GM12878 (cell line): ENCODE results near the gene KDM5B. TPM values are rescaled to one million over a fixed set of nuclear protein-coding genes. Genes with fewer than 3 reads are reported as not detected.

Experiments
- ATAC-seq: fragments of 200-7000 bp; cut with Tn5 transposase; 3 replicates; pipeline ENCODE4 v1.9.1; 2020; ENCODE audit warnings: mild to moderate bottlenecking, moderate library complexity
- BruUV-seq: library from RNA; stranded (reverse); fragments of 400-500 nt; replicated peaks from 2 replicates; lab custom pipeline; 2021; lab: Mats Ljungman, UMichigan
- CTCF ChIA-PET: fragments of 300-600 bp; sonication (Branson Sonifier 250); formaldehyde crosslinking; extraction: SDS; loops from one replicate; lab custom pipeline; 2021; ENCODE audit warnings: inconsistent platforms; lab: Yijun Ruan, JAX
- POLR2A ChIA-PET: fragments of 350-600 bp; formaldehyde crosslinking; extraction: SDS; loops from one replicate; lab custom pipeline; 2021; ENCODE audit warnings: inconsistent platforms; lab: Charles Lee
- RAD21 ChIA-PET: fragments of 300-600 bp; sonication (Branson Sonifier 250); formaldehyde crosslinking; loops from one replicate; lab custom pipeline; 2023; ENCODE audit warnings: antibody characterized with exemption; ENCODE audit not compliant: unreplicated experiment; lab: Charles Lee
- SMC1A ChIA-PET: fragments of 300-600 bp; sonication (Branson Sonifier 250); formaldehyde crosslinking; loops from one replicate; lab custom pipeline; 2023; ENCODE audit not compliant: unreplicated experiment, uncharacterized antibody; lab: Charles Lee
- DNase-seq: peaks from one replicate; pipeline ENCODE4 v3.0.0-alpha.2; 2011; ENCODE audit warnings: low read depth, low spot score
- FAIRE-seq: peaks from 3 replicates; lab custom pipeline; 2011; peaks lifted over from hg19 to GRCh38; lab: Jason Lieb, UNC
- H2AFZ ChIP-seq: 2 replicates; pipeline ENCODE4 v1.6.0; 2011; ENCODE audit warnings: low read depth, low read length, control low read depth; ENCODE audit not compliant: control insufficient read depth
- H3K27ac ChIP-seq: 2 replicates; pipeline ENCODE4 v1.5.1; 2011; ENCODE audit warnings: control low read depth; ENCODE audit not compliant: control insufficient read depth, insufficient read depth
- H3K27me3 ChIP-seq, 2 experiments: replicated peaks in 1 of 2; 2 replicates each; pipeline versions ENCODE4 v1.6.0 to v1.6.1; 2011; ENCODE audit warnings: low read length in 1 of 2; ENCODE audit not compliant: control insufficient read depth in 2 of 2, insufficient read depth in 2 of 2
- H3K36me3 ChIP-seq, 2 experiments: 2 replicates each; pipeline ENCODE4 v1.5.1; 2011; ENCODE audit warnings: low read length in 1 of 2; ENCODE audit not compliant: control insufficient read depth in 2 of 2, insufficient read depth in 2 of 2
- H3K4me1 ChIP-seq: 2 replicates; pipeline ENCODE4 v1.6.1; 2011; ENCODE audit warnings: mild to moderate bottlenecking, low read length, moderate library complexity, mixed read lengths; ENCODE audit not compliant: control insufficient read depth, insufficient read depth
- H3K4me2 ChIP-seq: 2 replicates; pipeline ENCODE4 v1.6.0; 2011; ENCODE audit warnings: control low read depth; ENCODE audit not compliant: control insufficient read depth, insufficient read depth
- H3K4me3 ChIP-seq: fragments of 200-600 bp; sonication (generic); 2 replicates; pipeline ENCODE4 v1.5.1; 2016
- H3K79me2 ChIP-seq: 2 replicates; pipeline ENCODE4 v1.6.0; 2011; ENCODE audit warnings: low read length; ENCODE audit not compliant: control insufficient read depth, insufficient read depth
- H3K9ac ChIP-seq: 2 replicates; pipeline ENCODE4 v1.8.0; 2011; ENCODE audit warnings: low read length, control low read depth, mixed read lengths; ENCODE audit not compliant: control insufficient read depth, insufficient read depth
- H3K9me3 ChIP-seq: replicated peaks from 3 replicates; pipeline ENCODE4 v1.5.1; 2011; ENCODE audit warnings: mild to moderate bottlenecking, low read length; ENCODE audit not compliant: control insufficient read depth, insufficient read depth
- H4K20me1 ChIP-seq: 2 replicates; pipeline ENCODE4 v1.6.0; 2011; ENCODE audit not compliant: control insufficient read depth, insufficient read depth
- BHLHE40 ChIP-seq, 2 experiments: fragments of 450-650 bp in 1 of 2; IDR thresholded peaks; 2 replicates each; pipeline ENCODE4 v1.6.1; 2011 to 2017; ENCODE audit warnings: low read depth in 2 of 2, borderline replicate concordance in 1 of 2, improper control_type of control experiment in 1 of 2, low read length in 1 of 2, mild to moderate bottlenecking in 1 of 2
- JUNB ChIP-seq: IDR thresholded peaks from 2 replicates; pipeline ENCODE4 v1.6.1; 2016; ENCODE audit warnings: antibody characterized with exemption, mild to moderate bottlenecking
- LARP7 ChIP-seq: fragments of 450-650 bp; IDR thresholded peaks from 2 replicates; pipeline ENCODE4 v1.6.1; 2017; ENCODE audit warnings: mild to moderate bottlenecking
- MYC ChIP-seq: IDR thresholded peaks from 2 replicates; pipeline ENCODE4 v1.6.1; 2011; ENCODE audit warnings: mild to moderate bottlenecking, low read length, moderate library complexity, inconsistent platforms; ENCODE audit not compliant: insufficient read depth, insufficient replicate concordance, insufficient read length, severe bottlenecking
- NFXL1 ChIP-seq: fragments of 450-650 bp; IDR thresholded peaks from 2 replicates; pipeline ENCODE4 v1.6.1; 2017; ENCODE audit warnings: antibody characterized with exemption, mild to moderate bottlenecking, borderline replicate concordance
- SUZ12 ChIP-seq: fragments of 200-600 bp; sonication (generic); IDR thresholded peaks from one replicate; pipeline ENCODE4 v1.6.1; 2018; ENCODE audit warnings: antibody characterized with exemption, mild to moderate bottlenecking; ENCODE audit not compliant: unreplicated experiment
- ZBED1 ChIP-seq: IDR thresholded peaks from 2 replicates; pipeline ENCODE4 v1.6.1; 2016; ENCODE audit warnings: borderline replicate concordance
- WGBS: methylation state at CpG from one replicate; pipeline ENCODE4 v1.1.6; 2016; ENCODE audit warnings: low lambda C conversion rate; ENCODE audit not compliant: insufficient replicate concordance, insufficient coverage; ENCODE audit errors: missing lambda C conversion rate; 5-methylcytosine and 5-hydroxymethylcytosine counted together
- in situ Hi-C: fragments of 300-500 bp; cut with MboI; formaldehyde crosslinking; loops from 9 replicates; pipeline ENCODE4 v1.14.3; 2018; ENCODE audit warnings: mixed read lengths
- intact Hi-C: fragments of 100-400 bp; cut with micrococcal nuclease; formaldehyde crosslinking; loops from one replicate; pipeline ENCODE4 v1.14.2; 2022; ENCODE audit not compliant: unreplicated experiment
- polyA plus RNA-seq, 11 experiments: library from polyadenylated mRNA; depleted of rRNA in 4 of 11; unstranded in 6 of 11; stranded (reverse) in 5 of 11; fragments of >200 nt; fragmentation: Nextera tagmentation in 4 of 11; fragmentation: Illumina TruSeq in 1 of 11; extraction: Ambion mirVana in 4 of 11; extraction: Trizol in 1 of 11; gene quantifications; 1 replicate in 1 of 11; 2 replicates in 10 of 11; pipeline versions ENCODE4 v1.2.1 to v1.2.3, GENCODE V29; 2011 to 2016; ENCODE audit warnings: inconsistent platforms in 2 of 11, missing spikeins in 2 of 11, low read depth in 1 of 11
- total RNA-seq, 4 experiments: library from RNA; depleted of rRNA in 3 of 4; stranded (reverse); fragments of >200 nt in 3 of 4; fragmentation: Illumina TruSeq in 1 of 4; extraction: Trizol in 1 of 4; gene quantifications; 2 replicates each; pipeline versions ENCODE4 v1.2.1 to v1.2.3, GENCODE V29; 2013 to 2021

Gene KDM5B
- total and polyA plus RNA-seq, 10 of the 15 experiments (the other 5 are each of a cell fraction or from before 2014, with no cell fraction given), result 1.7 to 26.6 (median 8.1) TPM

GRCh38 chr1:202837746-202838262, 29.6 kb upstream of the KDM5B start (continued):
- TF ChIP-seq NFXL1 (no peak), SUZ12 (no peak)

GRCh38 chr1:202836623-202837403, 28.6 kb upstream of the KDM5B start:
- H3K36me3 ChIP-seq, result no peaks in the 10 kb centered on the region
- ChIA-PET POLR2A (interaction anchor here (1.0 kb wide), 1 partner anchor 42 kb away, joined by 3 read pairs; no protein-coding TSS in a partner anchor), RAD21 (no interaction called here), CTCF (interaction anchor here (1.0 kb wide), 1 partner anchor 163 kb away, joined by 4 read pairs; no protein-coding TSS in a partner anchor), SMC1A (interaction anchor here (0.9 to 1.4 kb wide), 4 partner anchors 13 to 87 kb away, joined by 3 to 4 read pairs (median 3); partner anchors contain the start of gene PCAT6)
- DNase-seq (no peak), FAIRE-seq (no peak), ATAC-seq (no peak)
- peaks cover 10% of the 10 kb centered on the region for H3K4me1 ChIP-seq
- H3K9me3 ChIP-seq, result no peaks in the 10 kb centered on the region
- H3K4me2 ChIP-seq, result no peak overlapping the region
- H3K9ac ChIP-seq, result no peak overlapping the region
- no peaks in the 10 kb centered on the region for H3K27me3 ChIP-seq
- in situ Hi-C loops (no loop called here), intact Hi-C loops (no loop called here)
- no peaks in the 10 kb centered on the region for H3K79me2 ChIP-seq
- no peak overlapping the region for H3K27ac ChIP-seq
- H3K4me3 ChIP-seq, result no peak overlapping the region
- 47% methylated on average over 5 of the region's 5 CpGs for WGBS
- no TSS peak for BruUV-seq
- no peaks in the 10 kb centered on the region for H4K20me1 ChIP-seq
- no peak overlapping the region for H2AFZ ChIP-seq
- no peak for TF ChIP-seq BHLHE40 (IDR thresholded peaks at IDR 0.05; ENCODE audit: borderline replicate concordance in 1 of 2, low read depth in 2 of 2, low read length in 1 of 2)
- no peak for TF ChIP-seq MYC
- no peak for TF ChIP-seq ZBED1
- TF ChIP-seq JUNB, result no peak
- no peak for TF ChIP-seq LARP7
